Measurements from ENCODE around the gene RRAGC. TPM values are rescaled to one million over a fixed set of nuclear protein-coding genes. Genes with fewer than 3 reads are reported as not detected.
A peak's percentile ranks its signal among the peaks of the same experiment; 100 is the strongest.

The RRAGC gene, protein sequence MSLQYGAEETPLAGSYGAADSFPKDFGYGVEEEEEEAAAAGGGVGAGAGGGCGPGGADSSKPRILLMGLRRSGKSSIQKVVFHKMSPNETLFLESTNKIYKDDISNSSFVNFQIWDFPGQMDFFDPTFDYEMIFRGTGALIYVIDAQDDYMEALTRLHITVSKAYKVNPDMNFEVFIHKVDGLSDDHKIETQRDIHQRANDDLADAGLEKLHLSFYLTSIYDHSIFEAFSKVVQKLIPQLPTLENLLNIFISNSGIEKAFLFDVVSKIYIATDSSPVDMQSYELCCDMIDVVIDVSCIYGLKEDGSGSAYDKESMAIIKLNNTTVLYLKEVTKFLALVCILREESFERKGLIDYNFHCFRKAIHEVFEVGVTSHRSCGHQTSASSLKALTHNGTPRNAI
- total RNA-seq, result 21.1 to 22.5 TPM (median 21.8 TPM) in 3 replicates

DNA sequence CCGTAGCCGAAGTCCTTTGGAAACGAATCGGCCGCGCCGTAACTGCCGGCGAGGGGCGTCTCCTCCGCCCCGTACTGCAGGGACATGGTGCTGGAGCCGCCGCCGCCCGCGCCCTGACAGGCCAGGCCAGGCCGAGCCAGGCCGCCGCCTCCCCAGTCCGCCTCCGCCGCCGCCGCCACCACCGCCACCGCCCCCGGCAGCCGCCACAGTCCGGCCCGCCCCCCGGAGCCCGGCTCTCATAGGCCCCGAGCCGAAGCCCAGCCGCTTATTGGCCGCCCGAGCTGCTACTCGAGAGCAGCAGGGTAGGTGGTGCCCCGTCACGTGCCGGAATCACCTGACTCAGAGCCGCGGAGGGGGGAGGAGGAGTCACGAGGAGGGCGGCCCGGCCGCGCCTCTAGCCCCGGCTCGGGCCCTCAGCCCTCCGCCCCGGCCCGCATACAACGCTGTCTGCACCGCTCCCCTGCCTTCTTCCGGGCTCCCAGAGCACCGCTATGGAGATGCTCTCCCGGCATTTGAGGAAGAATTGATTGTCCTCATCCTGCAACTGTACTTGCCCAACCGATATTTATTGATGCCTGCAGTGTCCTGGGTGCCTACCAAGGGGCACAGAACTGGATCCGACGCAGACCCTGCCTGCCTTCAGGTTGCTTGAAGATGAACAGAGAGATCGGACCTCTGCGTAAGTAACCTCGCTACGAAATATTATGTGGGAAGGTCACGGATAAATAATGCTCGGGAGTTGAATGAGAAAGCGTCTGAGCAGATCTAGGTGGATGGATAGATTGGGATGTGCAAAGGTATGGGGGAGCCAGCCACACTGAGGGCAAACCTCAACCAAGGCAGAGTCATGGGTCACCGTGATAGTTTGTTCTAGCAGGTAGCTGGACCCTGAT is at the start of gene RRAGC:
Gene RRAGC, minus strand, starts transcription at position 212 of the 893 bp plus-strand sequence. Its CDS starts 126 bp downstream, at position 86.
- peak; percentile 97 to 98 for DNase-seq (ENCODE audit: low spot score in 2 of 2, unreplicated experiment in 2 of 2)
- peaks cover 10% of the 10 kb centered on the region for H3K36me3 Mint-ChIP-seq
- no peaks in the 10 kb centered on the region for H3K9me3 Mint-ChIP-seq
- H3K27ac Mint-ChIP-seq, result peak within 1 kb of the TSS; percentile 95
- H3K4me1 Mint-ChIP-seq, result peaks cover 32% of the 10 kb centered on the region
- H3K4me3 Mint-ChIP-seq, result peak within 1 kb of the TSS; percentile 87
- no peak for TF ChIP-seq CTCF (IDR thresholded peaks at IDR 0.05; ENCODE audit: unreplicated experiment)
- H3K27me3 Mint-ChIP-seq (ENCODE audit: low read depth), result no peaks in the 10 kb centered on the region

DNA sequence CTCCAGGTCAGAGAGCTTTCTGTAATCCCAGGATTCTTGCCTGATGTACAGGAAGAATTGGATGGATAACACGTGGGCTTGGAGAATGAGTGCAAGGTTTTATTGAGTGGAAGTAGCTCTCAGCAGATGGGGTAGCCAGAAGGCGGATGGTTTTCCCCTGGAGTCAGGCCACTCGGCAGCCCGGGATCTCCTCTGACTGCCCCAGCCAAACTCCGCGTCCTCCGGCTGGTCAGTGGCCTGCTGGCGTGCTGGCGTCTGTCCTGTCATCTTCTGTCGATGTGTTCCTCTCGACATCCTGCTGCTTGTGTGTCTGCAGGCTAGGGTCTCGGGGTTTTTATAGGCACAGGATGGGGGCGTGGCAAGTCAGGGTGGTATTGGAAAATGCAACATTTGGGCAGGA is 49.2 kb upstream of the RRAGC start:
- Mint-ChIP-seq H3K4me1 (no peaks in the 10 kb centered on the region), H3K4me3 (no peak overlapping the region), H3K36me3 (peaks cover 3% of the 10 kb centered on the region), H3K9me3 (peaks cover 8% of the 10 kb centered on the region), H3K27me3 (ENCODE audit: low read depth) (no peaks in the 10 kb centered on the region), H3K27ac (no peak overlapping the region)
- DNase-seq (ENCODE audit: low spot score in 2 of 2, unreplicated experiment in 2 of 2), result no peak
- TF ChIP-seq CTCF (IDR thresholded peaks at IDR 0.05; ENCODE audit: unreplicated experiment), result no peak

DNA sequence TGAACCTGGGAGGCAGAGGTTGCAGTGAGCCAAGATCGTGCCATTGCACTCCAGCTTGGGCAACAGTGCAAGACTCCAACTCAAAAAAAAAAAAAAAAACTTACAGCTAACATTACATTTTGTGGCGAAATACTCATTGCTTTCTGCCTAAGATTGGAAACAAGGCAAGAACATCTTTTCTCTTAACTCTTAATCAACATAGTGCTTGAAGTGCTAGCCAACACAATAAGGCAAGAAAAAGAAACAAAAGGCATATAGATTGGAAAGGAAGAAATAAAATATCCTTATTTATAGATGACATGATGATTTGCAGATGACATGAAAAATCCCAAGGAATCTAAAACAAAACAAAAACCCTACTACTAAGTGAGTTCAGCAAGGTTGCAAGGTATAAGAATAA is 46.4 kb upstream of the RRAGC start:
- Mint-ChIP-seq H3K4me3 (no peak overlapping the region), H3K9me3 (peaks cover 8% of the 10 kb centered on the region), H3K36me3 (peaks cover 3% of the 10 kb centered on the region), H3K4me1 (no peaks in the 10 kb centered on the region), H3K27me3 (ENCODE audit: low read depth) (no peaks in the 10 kb centered on the region), H3K27ac (no peak overlapping the region)
- DNase-seq (ENCODE audit: low spot score in 2 of 2, unreplicated experiment in 2 of 2), result no peak
- no peak for TF ChIP-seq CTCF (IDR thresholded peaks at IDR 0.05; ENCODE audit: unreplicated experiment)

DNA sequence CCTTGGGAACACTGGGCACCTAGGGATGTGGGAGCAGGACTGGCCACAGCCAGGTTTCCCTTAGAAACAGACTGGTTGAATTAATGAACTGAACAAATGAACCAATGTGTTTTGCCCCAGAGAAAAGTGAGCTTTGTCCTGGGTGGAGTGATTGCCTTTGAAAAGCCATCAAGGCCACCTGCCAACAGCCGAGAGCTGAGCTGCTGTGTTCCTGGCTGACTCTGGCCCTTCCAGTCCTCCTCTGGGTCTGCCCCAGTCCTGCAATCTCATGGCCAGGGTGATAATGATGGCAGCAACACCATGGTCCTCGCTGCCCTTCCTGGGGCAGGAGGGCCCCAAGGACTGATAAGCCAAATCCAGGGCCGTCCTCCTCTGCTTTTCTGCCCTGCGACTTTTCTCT is 40.0 kb upstream of the RRAGC start:
- TF ChIP-seq CTCF (IDR thresholded peaks at IDR 0.05; ENCODE audit: unreplicated experiment), result no peak
- no peak overlapping the region for H3K4me3 Mint-ChIP-seq
- H3K4me1 Mint-ChIP-seq, result no peaks in the 10 kb centered on the region
- DNase-seq (ENCODE audit: low spot score in 2 of 2, unreplicated experiment in 2 of 2), result no peak
- H3K9me3 Mint-ChIP-seq, result no peaks in the 10 kb centered on the region
- no peaks in the 10 kb centered on the region for H3K27me3 Mint-ChIP-seq (ENCODE audit: low read depth)
- no peaks in the 10 kb centered on the region for H3K36me3 Mint-ChIP-seq
- H3K27ac Mint-ChIP-seq, result no peak overlapping the region

DNA sequence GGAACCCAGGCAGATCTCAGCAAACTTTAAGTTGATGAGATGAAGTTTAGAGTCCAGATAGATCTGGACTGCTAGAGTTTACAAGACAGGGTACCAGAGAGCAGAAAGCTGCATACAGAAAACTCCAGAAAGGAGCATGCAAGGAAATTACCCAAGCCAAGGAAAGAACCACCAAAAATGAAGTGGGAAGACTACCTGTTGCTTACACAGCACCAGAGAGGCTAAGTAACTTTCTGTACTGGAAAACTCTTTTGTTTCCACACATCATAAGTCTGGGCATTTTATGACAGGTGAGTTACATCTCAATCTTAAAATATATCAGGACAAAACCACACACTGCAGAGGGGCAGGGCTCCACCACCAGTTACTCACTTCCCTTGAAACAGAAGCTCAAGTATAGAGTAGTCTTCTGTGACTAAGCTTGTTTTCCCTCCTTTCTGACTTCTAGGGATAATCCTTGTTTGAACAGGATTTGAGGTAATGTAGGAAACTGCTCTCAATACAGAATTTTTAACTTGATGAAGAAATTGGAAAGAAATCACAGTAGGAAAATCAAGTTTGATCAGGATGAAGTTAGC is 39.2 kb upstream of the RRAGC start:
- H3K27me3 Mint-ChIP-seq (ENCODE audit: low read depth), result no peaks in the 10 kb centered on the region
- no peak for DNase-seq (ENCODE audit: low spot score in 2 of 2, unreplicated experiment in 2 of 2)
- no peak overlapping the region for H3K27ac Mint-ChIP-seq
- H3K36me3 Mint-ChIP-seq, result no peaks in the 10 kb centered on the region
- TF ChIP-seq CTCF (IDR thresholded peaks at IDR 0.05; ENCODE audit: unreplicated experiment), result no peak
- no peaks in the 10 kb centered on the region for H3K9me3 Mint-ChIP-seq
- no peaks in the 10 kb centered on the region for H3K4me1 Mint-ChIP-seq
- no peak overlapping the region for H3K4me3 Mint-ChIP-seq
